Astrocyte of the spinal cord (primary cell): ENCODE data around the gene HSD17B11.
"Not testable (repeated sequence)": the region's sequence is repeated elsewhere in the genome, so short reads cannot be mapped to it uniquely, and the experiment has no call there.

Experiments
- DNase-seq: peaks from one replicate; pipeline ENCODE4 v3.0.0; 2011; ENCODE audit warnings: low read depth, low spot score
- H3K4me3 ChIP-seq: 2 replicates; pipeline ENCODE4 v1.5.1; 2011; ENCODE audit warnings: low read depth, mild to moderate bottlenecking, low read length, moderate library complexity
- in situ Hi-C: cut with HindIII; loops from 2 replicates; pipeline ENCODE4 v1.10.0; 2017; ENCODE audit warnings: low sequenced_read_pairs
- TF ChIP-seq, protein P1 (sequence below): IDR thresholded peaks from 2 replicates; pipeline ENCODE4 v1.5.1; 2012; ENCODE audit warnings: low read depth, mild to moderate bottlenecking, low read length, inconsistent platforms

HSD17B11 gene

DNA sequence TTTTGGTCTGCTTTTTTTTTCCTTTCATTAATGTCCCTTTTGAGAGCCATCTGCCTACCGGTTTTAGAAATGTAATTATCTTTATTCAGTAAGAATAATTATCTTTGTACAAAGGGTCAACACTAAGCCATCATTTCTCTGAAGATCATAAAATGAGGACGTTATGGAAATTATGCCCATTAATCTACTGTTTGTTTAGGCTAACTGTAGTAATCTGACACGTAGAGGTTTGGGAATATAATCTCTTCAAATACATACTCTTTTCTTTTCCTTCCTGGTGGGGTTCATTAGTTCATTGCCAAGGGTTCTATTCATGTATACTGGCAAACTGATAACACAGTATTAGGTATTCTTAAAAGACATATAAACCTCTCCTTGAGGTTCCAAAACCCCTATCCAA is 64.5 kb downstream of the HSD17B11 start:
- DNase-seq, result no peak
- TF ChIP-seq, protein P1, sequence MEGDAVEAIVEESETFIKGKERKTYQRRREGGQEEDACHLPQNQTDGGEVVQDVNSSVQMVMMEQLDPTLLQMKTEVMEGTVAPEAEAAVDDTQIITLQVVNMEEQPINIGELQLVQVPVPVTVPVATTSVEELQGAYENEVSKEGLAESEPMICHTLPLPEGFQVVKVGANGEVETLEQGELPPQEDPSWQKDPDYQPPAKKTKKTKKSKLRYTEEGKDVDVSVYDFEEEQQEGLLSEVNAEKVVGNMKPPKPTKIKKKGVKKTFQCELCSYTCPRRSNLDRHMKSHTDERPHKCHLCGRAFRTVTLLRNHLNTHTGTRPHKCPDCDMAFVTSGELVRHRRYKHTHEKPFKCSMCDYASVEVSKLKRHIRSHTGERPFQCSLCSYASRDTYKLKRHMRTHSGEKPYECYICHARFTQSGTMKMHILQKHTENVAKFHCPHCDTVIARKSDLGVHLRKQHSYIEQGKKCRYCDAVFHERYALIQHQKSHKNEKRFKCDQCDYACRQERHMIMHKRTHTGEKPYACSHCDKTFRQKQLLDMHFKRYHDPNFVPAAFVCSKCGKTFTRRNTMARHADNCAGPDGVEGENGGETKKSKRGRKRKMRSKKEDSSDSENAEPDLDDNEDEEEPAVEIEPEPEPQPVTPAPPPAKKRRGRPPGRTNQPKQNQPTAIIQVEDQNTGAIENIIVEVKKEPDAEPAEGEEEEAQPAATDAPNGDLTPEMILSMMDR, result no peak
- in situ Hi-C loops, result no loop called here
- no peak overlapping the region for H3K4me3 ChIP-seq

- TF ChIP-seq, protein P1, result no peak
- DNase-seq, result no peak
- in situ Hi-C loops, result no loop called here
- no peak within 1 kb of the TSS for H3K4me3 ChIP-seq
These were observed 68.2 kb downstream of the HSD17B11 start, which contains the start of gene HSD17B13 for GRCh38 chr4:87322754-87323153. Gene HSD17B13, minus strand, starts transcription at chr4:87322882. Its CDS starts 41 bp downstream, at chr4:87322841.

GRCh38 chr4:87321888-87322287 is 69.1 kb downstream of the HSD17B11 start:
- H3K4me3 ChIP-seq, result no peak overlapping the region
- DNase-seq, result no peak
- in situ Hi-C loops, result no loop called here
- TF ChIP-seq, protein P1, result no peak

DNA sequence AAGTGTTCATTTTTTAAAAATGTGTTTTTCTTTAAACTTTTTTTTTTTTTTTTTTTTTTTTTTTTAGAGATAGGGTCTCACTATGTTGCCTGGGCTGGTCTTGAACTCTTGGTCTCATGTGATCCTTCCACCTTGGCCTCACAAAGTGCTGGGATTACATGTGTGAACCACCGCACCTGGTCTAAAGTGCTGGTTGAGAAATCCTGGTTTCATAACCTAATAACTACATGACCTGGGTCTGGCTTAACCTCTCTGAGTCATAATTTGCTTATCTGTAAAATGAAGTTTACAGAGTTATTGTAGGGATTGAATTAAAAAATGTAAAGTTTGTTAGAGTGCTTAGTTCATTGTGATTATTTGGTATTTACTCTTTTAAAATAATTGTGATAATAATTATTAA is 73.5 kb downstream of the HSD17B11 start:
- in situ Hi-C loops, result no loop called here
- no peak for DNase-seq
- TF ChIP-seq, protein P1, result no peak
- no peak overlapping the region for H3K4me3 ChIP-seq

- TF ChIP-seq, protein P1, result no peak
- no peak for DNase-seq
- in situ Hi-C loops, result no loop called here
- H3K4me3 ChIP-seq, result no peak overlapping the region
These were observed 74.0 kb downstream of the HSD17B11 start for GRCh38 chr4:87316961-87317360.

DNA sequence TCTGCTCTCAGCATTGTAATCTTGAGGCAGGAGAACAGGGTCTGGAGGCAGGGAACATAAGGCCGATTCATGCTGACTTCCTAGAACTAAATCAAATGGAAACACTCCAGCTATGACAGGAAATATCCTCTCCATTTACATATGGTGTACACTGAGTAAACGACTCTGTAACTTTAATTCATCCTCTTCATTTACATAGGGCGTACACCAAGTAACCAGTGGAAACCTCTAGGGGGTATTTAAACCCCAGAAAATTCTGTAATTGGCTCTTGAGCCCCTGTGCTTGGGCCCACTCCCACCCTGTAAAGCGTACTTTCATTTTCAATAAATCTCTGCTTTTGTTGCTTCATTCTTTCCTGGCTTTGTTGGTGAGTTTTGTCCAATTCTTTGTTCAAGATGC is 76.0 kb downstream of the HSD17B11 start:
- H3K4me3 ChIP-seq, DNase-seq, in situ Hi-C loops: not testable (repeated sequence)

DNA sequence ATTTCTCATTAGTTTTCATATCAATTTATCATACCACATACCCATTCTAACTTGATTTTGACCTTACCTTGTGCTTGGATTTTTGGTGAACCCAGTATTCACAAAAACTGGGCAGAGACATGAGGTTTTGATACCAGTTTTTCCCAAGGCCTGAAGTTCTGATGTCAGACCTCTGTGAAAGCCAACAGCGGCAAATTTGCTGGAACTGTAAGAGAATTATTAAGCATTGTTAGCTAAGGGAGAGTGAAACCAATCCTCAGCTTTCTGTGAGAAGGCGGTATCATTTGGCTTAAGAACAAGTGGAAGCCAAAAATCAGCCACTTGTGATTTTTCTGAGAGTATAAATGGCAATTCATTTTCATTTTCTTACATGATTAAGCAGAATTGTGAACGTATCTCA is 77.2 kb downstream of the HSD17B11 start:
- DNase-seq, result no peak
- TF ChIP-seq, protein P1, result no peak
- H3K4me3 ChIP-seq, result no peak overlapping the region
- in situ Hi-C loops, result no loop called here
